Measurements from ENCODE around the gene PCDHA8.

GRCh38 chr5:140840978-140841962 is at the start of gene PCDHA8:
- TF ChIP-seq EZH2 (IDR thresholded peaks at IDR 0.05; ENCODE audit: low read depth, low read length, severe bottlenecking) (no peak), FOSL1 (IDR thresholded peaks at IDR 0.05; ENCODE audit: insufficient read depth, low read depth, low read length) (no peak)
